ENCODE measurements around the gene WWOX. TPM values are rescaled to one million over a fixed set of nuclear protein-coding genes. Genes with fewer than 3 reads are reported as not detected.

The WWOX gene
- total RNA-seq, 1 experiment from 2014 or later: 15.6 TPM

GRCh38 chr16:78972986-78973385 is 873.5 kb downstream of the WWOX start:
- Histone ChIP-seq H3K14ac (ENCODE audit: insufficient read depth, low read length) (no peak overlapping the region), H3K56ac (ENCODE audit: insufficient read length, low read depth, low read length) (no peak overlapping the region), H3K4me2 (ENCODE audit: insufficient read depth, insufficient read length, low read length) (no peak overlapping the region), H4K8ac (replicated peaks; ENCODE audit: insufficient read length, low read depth, low read length) (no peak overlapping the region), H3K4ac (ENCODE audit: low read depth, low read length) (no peak overlapping the region), H3T11ph (ENCODE audit: low read length) (no peak overlapping the region), H4K20me1 (ENCODE audit: control insufficient read depth, insufficient read depth, insufficient read length) (no peaks in the 10 kb centered on the region), H3K23ac (ENCODE audit: insufficient read length, low read depth, low read length) (no peak overlapping the region), H3K4me1 (ENCODE audit: insufficient read depth, low read length) (peaks cover 2% of the 10 kb centered on the region; the same call in 1 of the 2 replicates), H3K23me2 (ENCODE audit: insufficient read length, low read depth, low read length, poor library complexity, severe bottlenecking) (no peaks in the 10 kb centered on the region), H3K27me3 (ENCODE audit: insufficient read depth, low read length) (no peaks in the 10 kb centered on the region), H2BK12ac (ENCODE audit: insufficient read length, low read depth, low read length) (no peak overlapping the region), H2BK5ac (ENCODE audit: insufficient read length, low read length) (no peak overlapping the region), H3K27ac (ENCODE audit: insufficient read length, low read depth, low read length) (no peak overlapping the region), H3K9me3 (ENCODE audit: control insufficient read depth, low read depth, low read length) (no peaks in the 10 kb centered on the region), H2BK20ac (ENCODE audit: low read depth, low read length, poor library complexity, severe bottlenecking) (no peak overlapping the region), H2BK120ac (ENCODE audit: low read depth, low read length, poor library complexity, severe bottlenecking) (no peak overlapping the region), H3K9ac (ENCODE audit: extremely low read depth, insufficient read length, low read length) (no peak overlapping the region), H4K91ac (ENCODE audit: insufficient read length, low read depth, low read length) (no peak overlapping the region), H4K5ac (ENCODE audit: insufficient read length, low read depth, low read length) (no peak overlapping the region), H2BK15ac (ENCODE audit: low read depth, low read length) (no peak overlapping the region), H3K79me2 (ENCODE audit: insufficient read depth, low read length) (no peaks in the 10 kb centered on the region), H3K18ac (ENCODE audit: insufficient read length, low read depth, low read length) (no peak overlapping the region), H2AK5ac (ENCODE audit: insufficient read length, low read length) (no peak overlapping the region), H2AFZ (ENCODE audit: low read length) (no peak overlapping the region), H3K79me1 (ENCODE audit: insufficient read depth, low read depth, low read length, poor library complexity, severe bottlenecking) (no peaks in the 10 kb centered on the region)
- Mint-ChIP-seq H3K27ac (no peak overlapping the region), H3K27me3 (ENCODE audit: low read depth) (no peaks in the 10 kb centered on the region), H3K4me1 (peaks cover 21 to 29% of the 10 kb centered on the region in 2 experiments), H3K4me3 (no peak overlapping the region), H3K9me3 (no peaks in the 10 kb centered on the region), H3K36me3 (ENCODE audit: insufficient read depth in 1 of 3, low read depth in 3 of 3) (no peaks in the 10 kb centered on the region)
- no peak for DNase-seq
- WGBS (ENCODE audit: extremely low coverage, insufficient read length, low lambda C conversion rate): no CpG with 5 or more reads among the region's 13 CpGs
- no peak for TF ChIP-seq CTCF (conservative IDR thresholded peaks at IDR 0.05)
